NCI-H2227 (cell line): ENCODE measurements around the gene SCML1.
"Not testable (repeated sequence)": the region's sequence is repeated elsewhere in the genome, so short reads cannot be mapped to it uniquely, and the experiment has no call there.

Source experiments
- DNase-seq: peaks from one replicate; lab custom pipeline; 2025; ENCODE audit not compliant: unreplicated experiment; lab: John Stamatoyannopoulos, UW

Gene SCML1

DNA sequence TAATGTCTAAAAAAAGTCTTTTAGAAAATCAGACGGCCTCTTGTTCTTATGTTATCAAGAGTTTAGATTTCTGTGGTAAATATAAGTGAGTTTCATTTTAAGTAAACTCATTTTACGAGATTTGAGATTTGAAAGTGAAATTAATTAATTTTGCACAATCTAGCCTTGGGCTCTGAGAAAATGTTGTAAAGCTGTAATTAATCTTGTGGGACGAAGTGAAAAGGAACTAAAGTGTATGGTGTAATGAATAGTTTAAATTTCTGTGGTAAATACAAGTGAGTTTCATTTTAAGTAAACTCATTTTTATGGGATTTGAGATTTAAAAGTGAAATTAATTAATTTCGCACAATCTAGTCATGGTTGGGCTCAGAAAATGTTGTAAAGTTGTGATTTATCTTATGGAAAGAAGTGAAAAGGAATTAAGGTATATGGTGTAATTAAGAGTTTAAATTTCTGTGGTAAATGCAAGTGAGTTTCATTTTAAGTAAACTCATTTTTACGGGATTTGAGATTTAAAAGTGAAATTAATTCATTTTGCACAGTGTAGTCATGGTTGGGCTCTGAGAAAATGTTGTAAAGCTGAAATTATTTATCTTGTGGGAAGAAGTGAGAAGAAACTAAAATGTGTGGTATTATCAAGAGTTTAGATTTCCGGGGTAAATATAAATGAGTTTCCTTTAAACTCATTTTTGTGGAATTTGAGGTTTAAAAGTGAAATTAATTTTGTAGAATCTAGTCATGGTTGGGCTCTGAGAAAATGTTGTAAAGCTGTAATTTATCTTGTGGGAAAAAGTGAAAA lies 1.6 kb downstream of the SCML1 start:
- no peak for DNase-seq

- DNase-seq: no peak
These were observed 3.1 kb downstream of the SCML1 start for GRCh38 chrX:17740137-17741122.

DNA sequence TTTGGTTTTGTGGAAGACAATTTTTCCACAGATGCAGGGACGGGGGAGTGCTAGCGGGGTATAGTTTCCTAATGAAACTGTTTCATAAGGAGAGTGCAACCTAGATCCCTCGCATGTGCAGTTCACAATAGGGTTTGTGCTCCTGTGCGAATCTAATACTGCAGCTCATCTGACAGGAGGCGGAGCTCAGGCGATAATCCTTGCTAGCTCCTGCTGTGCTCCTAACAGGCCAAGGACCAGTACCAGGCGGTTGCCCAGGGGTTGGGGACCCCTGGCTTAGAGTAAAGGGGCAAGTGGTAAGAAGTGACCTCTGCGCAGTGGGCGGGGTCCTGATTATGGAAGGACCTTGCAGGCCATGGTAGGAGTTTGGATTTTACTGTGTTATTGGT lies 3.8 kb downstream of the SCML1 start:
- DNase-seq: peak; percentile 37

DNA sequence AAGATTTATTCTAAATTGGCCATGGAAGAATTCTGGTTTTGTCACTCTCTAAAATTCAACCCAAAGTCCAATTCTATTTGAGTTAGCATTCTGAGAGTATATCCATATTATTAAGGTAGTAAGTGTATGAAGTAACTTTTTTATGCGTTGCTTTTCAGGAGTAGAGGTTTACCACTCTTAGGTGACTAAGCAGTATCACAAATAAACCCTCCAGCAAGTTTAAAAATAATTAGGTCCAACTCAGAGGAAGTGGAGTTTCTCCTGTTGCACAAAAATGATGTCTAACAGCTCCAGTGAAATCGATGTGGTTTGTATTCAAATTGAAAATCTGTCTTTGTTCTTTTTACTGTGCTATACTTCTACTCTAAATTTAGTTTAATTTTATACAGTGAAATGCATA lies 6.6 kb downstream of the SCML1 start:
- no peak for DNase-seq

DNA sequence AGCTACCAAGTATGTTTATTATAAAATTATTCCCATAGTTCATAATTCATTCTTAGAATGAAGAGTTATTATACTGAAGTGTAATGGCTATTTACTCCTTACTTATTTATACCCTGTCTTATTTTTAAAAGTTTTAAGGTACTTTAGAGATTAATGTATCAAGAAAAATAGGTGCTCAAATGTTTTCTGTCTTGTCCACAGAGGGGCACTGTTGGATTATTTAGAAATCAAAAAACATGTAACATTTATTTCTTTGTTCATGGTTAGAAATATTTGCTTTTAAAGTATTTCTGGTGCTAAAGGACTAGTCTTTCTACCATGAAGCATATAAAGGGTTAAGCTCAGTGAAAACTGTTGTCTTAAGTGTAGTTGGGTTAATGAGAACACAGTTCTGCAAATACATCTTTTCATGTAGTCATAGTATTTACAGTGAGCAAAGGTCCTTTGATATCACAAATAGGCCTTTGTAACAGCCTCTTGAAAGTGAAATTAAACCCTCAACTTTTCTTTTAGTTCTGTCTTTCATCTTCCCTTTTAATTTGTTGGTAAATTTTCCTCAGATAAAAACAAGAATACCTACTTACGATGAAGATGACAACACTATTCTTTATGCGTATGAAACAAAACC lies 7.7 kb downstream of the SCML1 start:
- DNase-seq: peak; percentile 10

- DNase-seq: no peak
These were observed 10.4 kb downstream of the SCML1 start for GRCh38 chrX:17747692-17748091.

- DNase-seq: no peak
These were observed 11.4 kb downstream of the SCML1 start for GRCh38 chrX:17748684-17749083.

DNA sequence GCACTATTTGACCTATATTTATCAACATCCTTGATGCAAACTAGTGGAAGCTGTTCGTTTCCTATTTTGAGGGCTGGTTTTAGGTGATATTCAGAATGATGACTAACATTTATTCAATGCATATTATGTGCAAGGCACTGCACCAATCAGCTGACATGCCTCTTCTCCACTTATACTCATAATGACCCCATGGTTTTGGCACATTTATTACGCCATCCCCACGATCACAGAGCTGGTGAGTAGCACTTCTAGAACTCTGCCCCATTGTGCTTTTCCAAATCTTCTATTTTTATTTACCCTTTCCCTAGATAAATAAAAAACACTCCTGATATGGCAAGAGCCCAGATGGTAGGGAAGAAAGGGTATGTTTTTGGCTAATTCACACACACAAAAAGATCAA lies 13.1 kb downstream of the SCML1 start:
- no peak for DNase-seq

- no peak for DNase-seq
These were observed 21.1 kb downstream of the SCML1 start for GRCh38 chrX:17758382-17758781.

GRCh38 chrX:17759990-17760389 lies 22.7 kb downstream of the SCML1 start:
- no peak for DNase-seq

DNA sequence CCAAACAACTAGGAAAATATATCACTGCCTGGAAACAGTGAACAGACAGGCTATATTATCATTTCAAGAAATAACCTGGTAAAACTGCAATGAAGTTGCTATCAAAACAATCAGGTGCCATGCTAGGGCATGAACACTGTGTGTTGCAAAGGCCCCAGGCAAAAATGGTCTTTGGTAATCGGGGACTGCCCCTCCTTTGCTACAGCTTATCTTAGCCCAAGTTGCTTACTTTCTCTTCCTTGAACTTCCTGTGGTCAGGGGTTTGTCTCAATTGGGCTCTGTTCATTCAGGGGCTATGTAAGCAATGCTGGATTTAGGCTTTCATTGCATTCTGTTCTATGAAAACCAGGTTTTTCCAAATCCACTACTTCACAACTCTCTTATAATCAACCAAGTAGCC lies 30.4 kb downstream of the SCML1 start:
- no peak for DNase-seq

DNA sequence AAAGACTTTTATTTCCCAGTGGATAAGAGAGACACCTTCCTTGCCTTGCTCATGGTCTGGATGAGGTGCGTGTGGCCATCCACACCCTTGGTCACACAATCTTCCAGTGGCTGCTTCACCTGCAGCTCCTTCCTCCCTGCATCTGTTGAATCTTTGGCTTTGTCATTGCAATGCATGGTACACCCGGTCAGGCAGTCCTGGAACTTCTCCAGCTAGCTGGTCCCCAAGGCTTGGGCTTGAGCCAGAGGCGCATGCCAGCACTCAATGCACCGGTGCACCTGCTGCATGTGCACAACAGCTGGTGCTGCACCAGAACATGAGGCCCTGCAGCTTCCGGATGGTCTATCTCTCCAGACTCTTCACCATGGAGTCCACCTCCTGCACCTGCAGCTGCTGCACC lies 31.7 kb downstream of the SCML1 start:
- DNase-seq: no peak

DNA sequence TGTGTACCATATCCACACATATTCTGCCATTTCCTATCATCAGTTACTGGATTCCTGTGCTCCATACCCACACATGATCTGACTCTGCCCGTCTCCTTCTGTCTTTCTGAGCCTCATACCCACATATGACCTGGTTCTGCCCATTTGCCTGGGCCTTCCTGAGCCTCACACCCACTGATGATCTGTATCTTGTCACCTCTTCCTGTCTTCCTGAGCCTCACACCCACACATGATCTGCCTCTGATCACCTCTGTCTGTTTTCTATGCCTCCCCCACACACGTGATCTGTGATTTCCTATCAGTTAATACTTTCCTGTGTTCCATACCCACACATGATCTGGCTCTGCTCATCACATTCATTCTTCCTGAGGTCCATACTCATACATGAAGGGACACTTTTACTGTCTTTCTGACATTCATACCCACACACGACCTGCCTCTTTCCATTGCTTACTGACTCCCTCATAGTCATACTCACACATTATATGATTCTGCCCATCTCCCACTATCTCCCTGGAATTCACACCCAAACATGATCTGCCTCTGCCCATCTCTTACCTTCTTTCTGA lies 32.5 kb downstream of the SCML1 start:
- no peak for DNase-seq

GRCh38 chrX:17773221-17773876 lies 36.1 kb downstream of the SCML1 start:
- no peak for DNase-seq

DNA sequence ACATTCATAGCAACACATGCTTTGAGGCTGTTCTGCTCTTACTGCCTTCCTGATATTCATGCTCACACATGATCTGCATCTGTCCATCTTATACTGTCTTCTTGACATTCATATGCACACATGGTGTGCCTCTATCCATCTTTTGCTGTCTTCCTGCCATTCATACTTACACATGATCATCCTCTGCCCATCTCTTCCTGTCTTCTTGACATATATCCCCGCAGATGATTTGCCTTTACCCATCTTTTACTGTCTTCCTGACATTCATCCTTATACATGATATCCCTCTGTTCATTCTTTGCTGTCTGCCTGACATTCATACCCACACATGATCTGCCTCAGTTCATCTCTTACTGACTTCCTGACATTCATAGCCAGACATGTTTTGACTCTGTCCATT lies 36.8 kb downstream of the SCML1 start:
- DNase-seq: no peak

DNA sequence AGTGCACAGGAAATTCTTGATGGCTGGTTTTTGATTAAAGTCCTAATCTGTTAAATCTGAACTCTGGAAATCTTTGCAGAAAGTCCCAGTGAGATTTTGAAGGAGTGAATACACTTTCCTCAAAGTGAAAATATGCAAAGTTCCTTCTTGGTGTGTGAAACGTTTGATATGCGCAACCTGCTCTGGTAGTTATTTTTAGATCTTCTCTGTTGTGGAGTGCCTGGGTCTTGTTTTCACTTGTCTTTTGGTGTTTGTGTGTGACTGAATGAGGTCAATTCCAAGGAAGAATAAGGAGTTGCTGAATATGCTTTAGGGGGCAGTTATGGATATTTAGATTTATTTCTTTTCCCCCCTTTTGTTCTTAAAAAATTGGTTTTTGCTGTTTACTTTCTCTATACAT lies 41.7 kb downstream of the SCML1 start:
- DNase-seq: no peak

DNA sequence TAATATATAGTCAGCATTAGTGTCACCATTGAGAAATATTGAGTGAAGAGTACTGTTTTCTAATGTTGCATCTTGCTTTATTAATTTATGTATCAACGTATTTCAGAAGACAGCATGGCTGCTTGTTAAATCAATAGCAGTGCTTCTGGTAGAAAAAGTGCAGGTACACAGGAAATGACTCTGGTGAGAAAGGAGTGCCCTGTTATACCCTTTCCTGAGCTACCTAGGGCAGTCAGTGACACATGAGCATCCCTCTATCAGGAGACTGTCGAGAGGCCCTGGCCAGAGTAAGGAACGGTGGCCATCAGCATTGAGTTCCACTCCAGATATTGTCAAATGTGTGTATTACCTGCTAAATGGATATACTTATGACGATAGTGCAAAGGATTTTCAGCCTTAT lies 42.1 kb downstream of the SCML1 start:
- no peak for DNase-seq

DNA sequence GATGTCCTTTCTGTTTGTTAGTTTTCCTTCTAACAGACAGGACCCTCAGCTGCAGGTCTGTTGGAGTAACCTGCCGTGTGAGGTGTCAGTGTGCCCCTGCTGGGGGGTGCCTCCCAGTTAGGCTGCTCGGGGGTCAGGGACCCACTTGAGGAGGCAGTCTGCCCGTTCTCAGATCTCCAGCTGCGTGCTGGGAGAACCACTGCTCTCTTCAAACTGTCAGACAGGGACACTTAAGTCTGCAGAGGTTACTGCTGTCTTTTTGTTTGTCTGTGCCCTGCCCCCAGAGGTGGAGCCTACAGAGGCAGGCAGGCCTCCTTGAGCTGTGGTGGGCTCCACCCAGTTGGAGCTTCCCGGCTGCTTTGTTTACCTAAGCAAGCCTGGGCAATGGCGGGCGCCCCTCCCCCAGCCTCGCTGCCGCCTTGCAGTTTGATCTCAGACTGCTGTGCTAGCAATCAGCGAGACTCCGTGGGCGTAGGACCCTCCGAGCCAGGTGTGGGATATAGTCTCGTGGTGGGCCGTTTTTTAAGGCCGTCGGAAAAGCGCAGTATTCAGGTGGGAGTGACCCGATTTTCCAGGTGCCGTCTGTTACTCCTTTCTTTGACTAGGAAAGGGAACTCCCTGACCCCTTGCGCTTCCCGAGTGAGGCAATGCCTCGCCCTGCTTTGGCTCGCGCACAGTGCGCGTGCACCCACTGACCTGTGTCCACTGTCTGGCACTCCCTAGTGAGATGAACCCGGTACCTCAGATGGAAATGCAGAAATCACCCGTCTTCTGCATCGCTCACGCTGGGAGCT lies 49.5 kb downstream of the SCML1 start:
- not testable (repeated sequence) for DNase-seq

GRCh38 chrX:17787557-17787956 lies 50.3 kb downstream of the SCML1 start:
- DNase-seq: no peak

GRCh38 chrX:17788439-17788838 lies 51.1 kb downstream of the SCML1 start:
- DNase-seq: peak; percentile 66
